ENCODE results near the gene TIRAP. TPM values are rescaled to one million over a fixed set of nuclear protein-coding genes. Genes with fewer than 3 reads are reported as not detected.

The TIRAP gene
- total and polyA plus RNA-seq, 9 of the 15 experiments (the other 6 are each of a cell fraction or from before 2014, with no cell fraction given) = 0.60 to 8.7 (median 3.7) TPM

DNA sequence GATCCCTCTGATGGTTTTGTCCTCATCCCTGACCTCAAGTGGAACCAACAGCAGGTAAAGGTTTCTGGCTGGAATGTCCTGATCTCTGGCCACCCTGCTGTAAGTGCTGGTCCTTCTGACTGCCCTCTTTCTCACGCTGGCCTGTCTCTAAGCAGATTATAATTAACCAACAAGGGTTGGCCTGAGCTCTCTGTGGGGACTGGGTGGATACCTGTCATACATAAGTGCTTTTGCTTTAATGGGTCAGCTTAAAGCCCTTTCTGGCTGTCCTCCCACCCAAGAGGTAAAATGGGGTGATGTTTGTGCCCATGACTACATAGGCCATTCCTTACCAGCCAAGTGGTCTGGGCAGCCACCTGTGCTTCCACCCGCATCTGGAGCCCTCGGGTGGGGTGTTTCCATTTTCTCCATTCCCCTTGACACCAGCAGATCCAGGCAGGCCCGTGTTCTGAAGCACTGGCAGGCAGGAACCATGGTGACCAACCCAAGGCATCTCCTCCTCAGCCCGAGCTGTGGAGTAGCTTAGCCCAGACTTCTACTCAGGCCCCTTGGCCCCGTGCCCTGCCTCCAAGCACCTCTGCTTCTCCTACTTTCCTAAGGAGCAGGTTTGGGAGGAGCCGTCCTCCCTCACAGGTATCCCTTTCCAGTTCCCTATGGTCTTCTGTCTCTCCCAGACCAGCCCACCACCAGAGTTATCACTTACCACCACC is 55.6 kb downstream of the TIRAP start:
- intact Hi-C loops (cut with micrococcal nuclease) = no loop called here
- POLR2A ChIA-PET = no interaction called here
- CTCF ChIA-PET (ENCODE audit: low intra/inter-chr PET ratio) = no interaction called here

More for the DNA sequence above, 55.6 kb downstream of the TIRAP start:
- Histone ChIP-seq H3K9me1 (ENCODE audit: control insufficient read depth, insufficient read depth, low read length) (peaks cover 3% of the 10 kb centered on the region), H3K79me2 (ENCODE audit: control insufficient read depth, insufficient read depth, low read length) (no peaks in the 10 kb centered on the region; the same call in 2 of the 3 replicates), H3K4me3 (no peak overlapping the region), H3K27me3 (ENCODE audit: control insufficient read depth in 2 of 2, insufficient read depth in 2 of 2, low read length in 2 of 2) (no peaks in the 10 kb centered on the region), H2AFZ (ENCODE audit: low read depth, low read length) (no peak overlapping the region), H3K9ac (ENCODE audit: insufficient read depth in 1 of 2, low read depth in 2 of 2, low read length in 2 of 2) (no peak overlapping the region), H3K4me2 (ENCODE audit: insufficient read depth, low read length) (no peak overlapping the region), H3K27ac (ENCODE audit: extremely low read depth, low read depth, low read length) (no peak overlapping the region), H3K9me3 (replicated peaks; ENCODE audit: control insufficient read depth, insufficient read depth, low read depth, low read length) (no peaks in the 10 kb centered on the region), H4K20me1 (replicated peaks; ENCODE audit: control insufficient read depth, insufficient read depth, low read length) (no peaks in the 10 kb centered on the region), H3K36me3 (ENCODE audit: control insufficient read depth, insufficient read depth, low read length) (peaks cover 29% of the 10 kb centered on the region; the same call in 2 of the 3 replicates), H3K4me1 (replicated peaks in 1 of 2; ENCODE audit: control insufficient read depth in 2 of 2, insufficient read depth in 2 of 2, low read length in 2 of 2) (peaks cover 5 to 16% of the 10 kb centered on the region in 2 experiments; a peak in 4 of 5 replicates)
- ATAC-seq (no peak), FAIRE-seq (no peak), DNase-seq (ENCODE audit: extremely low read depth in 1 of 4, low spot score in 3 of 4) (no peak)
- TF ChIP-seq ADNP (tag; IDR thresholded peaks at IDR 0.05) (no peak), ZNF778 (CRISPR knock-in tag; IDR thresholded peaks at IDR 0.05) (no peak), KDM2B (CRISPR knock-in tag; IDR thresholded peaks at IDR 0.05) (no peak), NFIX (CRISPR knock-in tag; IDR thresholded peaks at IDR 0.05; ENCODE audit: low read depth) (no peak), TAL1 (IDR thresholded peaks at IDR 0.05) (no peak)
- TF ChIP-seq, protein P1, sequence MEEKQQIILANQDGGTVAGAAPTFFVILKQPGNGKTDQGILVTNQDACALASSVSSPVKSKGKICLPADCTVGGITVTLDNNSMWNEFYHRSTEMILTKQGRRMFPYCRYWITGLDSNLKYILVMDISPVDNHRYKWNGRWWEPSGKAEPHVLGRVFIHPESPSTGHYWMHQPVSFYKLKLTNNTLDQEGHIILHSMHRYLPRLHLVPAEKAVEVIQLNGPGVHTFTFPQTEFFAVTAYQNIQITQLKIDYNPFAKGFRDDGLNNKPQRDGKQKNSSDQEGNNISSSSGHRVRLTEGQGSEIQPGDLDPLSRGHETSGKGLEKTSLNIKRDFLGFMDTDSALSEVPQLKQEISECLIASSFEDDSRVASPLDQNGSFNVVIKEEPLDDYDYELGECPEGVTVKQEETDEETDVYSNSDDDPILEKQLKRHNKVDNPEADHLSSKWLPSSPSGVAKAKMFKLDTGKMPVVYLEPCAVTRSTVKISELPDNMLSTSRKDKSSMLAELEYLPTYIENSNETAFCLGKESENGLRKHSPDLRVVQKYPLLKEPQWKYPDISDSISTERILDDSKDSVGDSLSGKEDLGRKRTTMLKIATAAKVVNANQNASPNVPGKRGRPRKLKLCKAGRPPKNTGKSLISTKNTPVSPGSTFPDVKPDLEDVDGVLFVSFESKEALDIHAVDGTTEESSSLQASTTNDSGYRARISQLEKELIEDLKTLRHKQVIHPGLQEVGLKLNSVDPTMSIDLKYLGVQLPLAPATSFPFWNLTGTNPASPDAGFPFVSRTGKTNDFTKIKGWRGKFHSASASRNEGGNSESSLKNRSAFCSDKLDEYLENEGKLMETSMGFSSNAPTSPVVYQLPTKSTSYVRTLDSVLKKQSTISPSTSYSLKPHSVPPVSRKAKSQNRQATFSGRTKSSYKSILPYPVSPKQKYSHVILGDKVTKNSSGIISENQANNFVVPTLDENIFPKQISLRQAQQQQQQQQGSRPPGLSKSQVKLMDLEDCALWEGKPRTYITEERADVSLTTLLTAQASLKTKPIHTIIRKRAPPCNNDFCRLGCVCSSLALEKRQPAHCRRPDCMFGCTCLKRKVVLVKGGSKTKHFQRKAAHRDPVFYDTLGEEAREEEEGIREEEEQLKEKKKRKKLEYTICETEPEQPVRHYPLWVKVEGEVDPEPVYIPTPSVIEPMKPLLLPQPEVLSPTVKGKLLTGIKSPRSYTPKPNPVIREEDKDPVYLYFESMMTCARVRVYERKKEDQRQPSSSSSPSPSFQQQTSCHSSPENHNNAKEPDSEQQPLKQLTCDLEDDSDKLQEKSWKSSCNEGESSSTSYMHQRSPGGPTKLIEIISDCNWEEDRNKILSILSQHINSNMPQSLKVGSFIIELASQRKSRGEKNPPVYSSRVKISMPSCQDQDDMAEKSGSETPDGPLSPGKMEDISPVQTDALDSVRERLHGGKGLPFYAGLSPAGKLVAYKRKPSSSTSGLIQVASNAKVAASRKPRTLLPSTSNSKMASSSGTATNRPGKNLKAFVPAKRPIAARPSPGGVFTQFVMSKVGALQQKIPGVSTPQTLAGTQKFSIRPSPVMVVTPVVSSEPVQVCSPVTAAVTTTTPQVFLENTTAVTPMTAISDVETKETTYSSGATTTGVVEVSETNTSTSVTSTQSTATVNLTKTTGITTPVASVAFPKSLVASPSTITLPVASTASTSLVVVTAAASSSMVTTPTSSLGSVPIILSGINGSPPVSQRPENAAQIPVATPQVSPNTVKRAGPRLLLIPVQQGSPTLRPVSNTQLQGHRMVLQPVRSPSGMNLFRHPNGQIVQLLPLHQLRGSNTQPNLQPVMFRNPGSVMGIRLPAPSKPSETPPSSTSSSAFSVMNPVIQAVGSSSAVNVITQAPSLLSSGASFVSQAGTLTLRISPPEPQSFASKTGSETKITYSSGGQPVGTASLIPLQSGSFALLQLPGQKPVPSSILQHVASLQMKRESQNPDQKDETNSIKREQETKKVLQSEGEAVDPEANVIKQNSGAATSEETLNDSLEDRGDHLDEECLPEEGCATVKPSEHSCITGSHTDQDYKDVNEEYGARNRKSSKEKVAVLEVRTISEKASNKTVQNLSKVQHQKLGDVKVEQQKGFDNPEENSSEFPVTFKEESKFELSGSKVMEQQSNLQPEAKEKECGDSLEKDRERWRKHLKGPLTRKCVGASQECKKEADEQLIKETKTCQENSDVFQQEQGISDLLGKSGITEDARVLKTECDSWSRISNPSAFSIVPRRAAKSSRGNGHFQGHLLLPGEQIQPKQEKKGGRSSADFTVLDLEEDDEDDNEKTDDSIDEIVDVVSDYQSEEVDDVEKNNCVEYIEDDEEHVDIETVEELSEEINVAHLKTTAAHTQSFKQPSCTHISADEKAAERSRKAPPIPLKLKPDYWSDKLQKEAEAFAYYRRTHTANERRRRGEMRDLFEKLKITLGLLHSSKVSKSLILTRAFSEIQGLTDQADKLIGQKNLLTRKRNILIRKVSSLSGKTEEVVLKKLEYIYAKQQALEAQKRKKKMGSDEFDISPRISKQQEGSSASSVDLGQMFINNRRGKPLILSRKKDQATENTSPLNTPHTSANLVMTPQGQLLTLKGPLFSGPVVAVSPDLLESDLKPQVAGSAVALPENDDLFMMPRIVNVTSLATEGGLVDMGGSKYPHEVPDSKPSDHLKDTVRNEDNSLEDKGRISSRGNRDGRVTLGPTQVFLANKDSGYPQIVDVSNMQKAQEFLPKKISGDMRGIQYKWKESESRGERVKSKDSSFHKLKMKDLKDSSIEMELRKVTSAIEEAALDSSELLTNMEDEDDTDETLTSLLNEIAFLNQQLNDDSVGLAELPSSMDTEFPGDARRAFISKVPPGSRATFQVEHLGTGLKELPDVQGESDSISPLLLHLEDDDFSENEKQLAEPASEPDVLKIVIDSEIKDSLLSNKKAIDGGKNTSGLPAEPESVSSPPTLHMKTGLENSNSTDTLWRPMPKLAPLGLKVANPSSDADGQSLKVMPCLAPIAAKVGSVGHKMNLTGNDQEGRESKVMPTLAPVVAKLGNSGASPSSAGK (IDR thresholded peaks at IDR 0.05) = no peak
- WGBS (ENCODE audit: insufficient coverage, low coverage, missing lambda C conversion rate) = 58% methylated on average over 6 of the region's 7 CpGs
- no TSS peak for BruUV-seq (replicated peaks)
- in situ Hi-C loops (cut with MboI) = no loop called here

Data from K562 (cell line).